ENCODE results near the gene MIF4GD. TPM values are rescaled to one million over a fixed set of nuclear protein-coding genes. Genes with fewer than 3 reads are reported as not detected.

Gene MIF4GD
- total and polyA plus RNA-seq, 2 experiments from 2014 or later, result 11.3 to 15.9 TPM

GRCh38 chr17:75285123-75285522 is 14.1 kb upstream of the MIF4GD start:
- H3K27ac Mint-ChIP-seq, result no peak overlapping the region
- H3K4me1 Mint-ChIP-seq, result peaks cover 4% of the 10 kb centered on the region
- no peak overlapping the region for H2AFZ ChIP-seq
- DNase-seq (ENCODE audit: low spot score) (no peak), ATAC-seq (no peak)
- H3K4me3 Mint-ChIP-seq, result no peak overlapping the region
- no peak overlapping the region for H3K27ac ChIP-seq (ENCODE audit: low read depth)
- H3F3A ChIP-seq (replicated peaks; ENCODE audit: low read depth), result peaks cover 7% of the 10 kb centered on the region; the same call in 1 of the 2 replicates
- peaks cover 5% of the 10 kb centered on the region for H3K4me1 ChIP-seq (ENCODE audit: insufficient read depth)
- H3K9me3 Mint-ChIP-seq, result no peaks in the 10 kb centered on the region; the same call in 2 of the 3 replicates
- H3K4me2 ChIP-seq, result no peak overlapping the region
- no peak overlapping the region for H3K4me3 ChIP-seq
- peaks cover 6% of the 10 kb centered on the region for H3K27me3 Mint-ChIP-seq (ENCODE audit: insufficient read depth, low read depth, poor library complexity)
- H3K9me2 ChIP-seq (ENCODE audit: insufficient read depth), result no peaks in the 10 kb centered on the region
- no peaks in the 10 kb centered on the region for H4K20me1 ChIP-seq (replicated peaks; ENCODE audit: insufficient read depth)
- no peak for TF ChIP-seq EZH2 (IDR thresholded peaks at IDR 0.05; ENCODE audit: low read depth, unreplicated experiment)
- TF ChIP-seq ETS1 (IDR thresholded peaks at IDR 0.05), result no peak
- TF ChIP-seq NANOG (IDR thresholded peaks at IDR 0.05; ENCODE audit: borderline replicate concordance), result no peak
- no peak for TF ChIP-seq ZNF114 (CRISPR knock-in tag; IDR thresholded peaks at IDR 0.05)
- TF ChIP-seq ZNF462 (CRISPR knock-in tag; IDR thresholded peaks at IDR 0.05), result no peak
- TF ChIP-seq POLR2AphosphoS5 (IDR thresholded peaks at IDR 0.05; ENCODE audit: low read depth), result no peak
- TF ChIP-seq STAT1 (IDR thresholded peaks at IDR 0.05; ENCODE audit: unreplicated experiment), result no peak
- TF ChIP-seq CREB1 (CRISPR knock-in tag; IDR thresholded peaks at IDR 0.05; ENCODE audit: low read depth), result no peak
- TF ChIP-seq ZNF331 (CRISPR knock-in tag; IDR thresholded peaks at IDR 0.05; ENCODE audit: low read depth), result no peak
- TF ChIP-seq CTCF (conservative IDR thresholded peaks at IDR 0.05; ENCODE audit: low read depth in 2 of 2), result no peak
- no peak for TF ChIP-seq REST (IDR thresholded peaks at IDR 0.05; ENCODE audit: unreplicated experiment)
- no peak for TF ChIP-seq JUNB (IDR thresholded peaks at IDR 0.05; ENCODE audit: unreplicated experiment)
- TF ChIP-seq EZH2phosphoT487 (IDR thresholded peaks at IDR 0.05; ENCODE audit: unreplicated experiment), result no peak
- H3K36me3 ChIP-seq (ENCODE audit: insufficient read depth), result peaks cover 9% of the 10 kb centered on the region; the same call in 1 of the 2 replicates
- peaks cover 6% of the 10 kb centered on the region for H3K79me2 ChIP-seq (replicated peaks; ENCODE audit: insufficient read depth)
- H3K36me3 Mint-ChIP-seq (ENCODE audit: low read depth), result peaks cover 31% of the 10 kb centered on the region
- H3K27me3 ChIP-seq (ENCODE audit: insufficient read depth), result no peaks in the 10 kb centered on the region
